GM04504 (cell line): ENCODE results near the gene AGBL4.
"Not testable (repeated sequence)": the region's sequence is repeated elsewhere in the genome, so short reads cannot be mapped to it uniquely, and the experiment has no call there.

Source experiments
- DNase-seq: peaks from one replicate; pipeline ENCODE4 v3.0.0-alpha.2; 2012; ENCODE audit warnings: low read depth

Gene AGBL4

DNA sequence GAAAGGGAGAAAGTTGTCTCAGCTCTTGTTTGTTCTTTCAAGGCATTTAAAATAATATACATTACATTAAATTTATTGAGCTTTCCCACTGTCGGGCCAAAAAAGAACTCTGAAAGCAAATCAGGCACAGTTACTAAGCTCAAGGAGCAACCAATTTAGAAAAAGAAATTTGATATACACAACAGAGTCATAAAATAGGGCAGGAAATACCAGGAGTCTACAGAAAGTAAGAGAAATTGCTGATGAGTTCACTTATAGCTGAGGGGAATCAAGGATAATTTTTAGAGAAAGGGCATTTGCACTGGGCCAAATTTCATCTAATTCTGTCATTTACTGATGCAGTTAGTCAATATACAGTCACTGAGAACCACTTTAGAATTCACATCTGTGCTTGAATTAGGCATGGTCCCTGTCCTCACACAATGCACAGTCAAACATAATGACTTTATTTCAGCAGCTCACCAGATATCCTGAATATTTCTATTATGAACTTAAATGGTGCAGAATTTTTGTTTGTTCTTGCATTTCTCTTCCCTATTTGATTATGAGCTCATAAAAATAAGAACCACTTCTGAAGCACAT, 997.4 kb downstream of the AGBL4 start:
- peak; percentile 3 for DNase-seq

DNA sequence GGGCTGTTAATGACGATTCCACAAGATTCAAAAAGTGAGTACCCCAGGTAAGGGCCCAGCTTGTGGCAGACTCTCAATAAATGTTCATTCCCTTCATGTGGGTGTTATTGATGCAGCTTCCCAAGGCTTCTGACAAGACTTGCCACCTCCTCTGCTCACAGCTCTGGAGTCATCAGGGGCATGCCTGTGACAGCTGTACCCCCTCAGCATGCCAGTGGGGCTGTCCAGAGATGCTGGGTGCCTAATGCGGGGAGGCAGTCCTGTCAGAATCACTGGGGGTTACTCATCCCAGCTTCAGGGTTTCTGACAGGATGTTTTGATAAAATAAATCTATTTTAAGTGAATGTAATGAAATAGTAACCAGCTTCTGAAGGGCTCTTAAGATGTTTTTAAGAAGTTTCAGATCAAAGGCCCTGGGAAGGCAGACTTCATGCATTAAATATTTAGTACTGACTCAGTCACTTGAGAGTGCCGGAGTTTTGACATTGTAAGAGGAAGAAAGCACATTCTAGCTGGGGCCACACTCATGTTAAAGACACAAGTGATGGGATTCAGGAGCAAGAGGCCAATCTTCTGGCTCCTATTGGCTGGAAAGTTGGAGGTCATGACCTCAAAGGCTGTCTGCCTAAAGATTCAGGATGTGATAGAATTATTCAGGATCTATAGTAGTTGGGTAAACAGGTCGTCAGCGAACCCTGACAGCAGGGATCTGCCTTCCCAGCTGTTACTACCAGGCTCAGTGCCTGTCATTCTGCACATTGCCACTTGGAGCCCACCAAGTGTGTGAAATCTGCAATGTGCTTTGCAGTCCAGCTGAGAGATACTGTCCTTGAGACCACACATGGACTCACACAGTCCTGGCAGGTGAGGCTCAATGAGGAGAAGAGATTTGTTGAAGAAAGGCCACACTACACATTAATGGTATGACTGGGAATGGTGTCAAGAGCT, 1007.5 kb downstream of the AGBL4 start:
- DNase-seq, result peak; percentile 12

GRCh38 chr1:49013079-49013478, 1010.7 kb downstream of the AGBL4 start:
- no peak for DNase-seq

GRCh38 chr1:49002981-49003380, 1020.8 kb downstream of the AGBL4 start:
- not testable (repeated sequence) for DNase-seq

- DNase-seq, result no peak
Observed at GRCh38 chr1:48999321-48999720, 1024.4 kb downstream of the AGBL4 start.

- no peak for DNase-seq
Observed at GRCh38 chr1:48996311-48996710, 1027.4 kb downstream of the AGBL4 start.

GRCh38 chr1:48988633-48989197, 1035.0 kb downstream of the AGBL4 start:
- DNase-seq, result no peak

GRCh38 chr1:48979940-48980339, 1043.8 kb downstream of the AGBL4 start:
- DNase-seq, result no peak

- DNase-seq, result no peak
Observed at GRCh38 chr1:48978413-48978812, 1045.3 kb downstream of the AGBL4 start.

- DNase-seq, result no peak
Observed at GRCh38 chr1:48977273-48977672, 1046.5 kb downstream of the AGBL4 start.

- no peak for DNase-seq
Observed at GRCh38 chr1:48969971-48970370, 1053.8 kb downstream of the AGBL4 start.

DNA sequence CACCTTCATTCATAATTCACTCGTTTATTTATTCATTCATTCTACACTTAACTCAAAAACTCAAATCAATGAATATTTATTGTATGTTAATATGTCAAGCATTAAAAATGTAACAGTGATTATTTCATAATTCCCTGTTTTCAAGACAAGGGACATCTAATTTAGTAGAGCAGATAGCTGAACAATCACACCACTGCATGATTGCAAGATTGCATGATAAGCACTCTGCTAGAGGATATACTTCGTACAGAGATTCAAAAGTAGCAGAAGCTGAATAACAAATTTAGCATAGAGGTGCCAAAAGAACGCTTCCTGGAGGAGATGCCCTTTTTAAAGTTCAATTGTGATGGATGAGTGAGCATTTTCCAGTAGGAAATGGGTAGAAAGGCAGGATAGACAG, 1056.4 kb downstream of the AGBL4 start:
- DNase-seq, result no peak

GRCh38 chr1:48966583-48966982, 1057.2 kb downstream of the AGBL4 start:
- peak; percentile 52 for DNase-seq

- DNase-seq, result no peak
Observed at GRCh38 chr1:48960320-48960719, 1063.4 kb downstream of the AGBL4 start.

GRCh38 chr1:48955774-48956173, 1068.0 kb downstream of the AGBL4 start:
- DNase-seq, result no peak

DNA sequence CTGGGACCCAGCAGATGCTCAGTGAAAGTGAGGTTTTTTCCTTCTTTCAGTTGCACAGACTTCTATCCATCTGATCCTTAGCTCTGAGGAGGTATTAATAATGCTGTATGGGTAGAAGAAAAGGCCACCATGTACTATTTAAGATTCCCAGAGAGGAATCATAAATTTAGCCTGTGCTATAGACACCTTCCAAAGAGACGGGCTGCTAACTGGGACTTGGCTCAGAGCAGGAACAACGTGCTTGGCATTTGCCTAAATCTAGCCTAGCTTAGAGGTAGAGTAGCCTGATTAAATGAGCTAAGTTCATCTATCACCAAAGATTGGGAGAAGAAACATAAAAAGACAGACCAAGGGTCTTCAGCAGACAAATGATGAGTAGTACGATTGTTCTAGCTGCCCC, 1070.1 kb downstream of the AGBL4 start:
- DNase-seq, result no peak

DNA sequence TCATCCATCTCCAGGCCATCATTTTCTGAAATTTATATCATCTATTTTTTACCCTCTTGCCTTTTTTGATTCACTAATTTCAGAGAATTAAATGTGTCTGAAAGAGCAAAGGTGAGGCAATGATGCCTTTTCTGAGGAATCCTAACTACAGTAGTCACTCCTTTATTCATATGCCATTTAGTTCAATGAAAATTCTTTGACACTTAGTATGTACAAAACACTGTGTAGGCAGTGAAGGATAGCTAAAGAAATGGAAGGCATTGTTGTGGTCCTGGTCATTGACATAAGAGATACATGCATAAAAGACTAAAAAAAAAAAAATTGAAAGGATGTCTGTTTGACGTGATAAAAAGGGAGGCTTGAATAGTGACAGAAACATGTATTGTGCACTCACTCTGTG, 1075.2 kb downstream of the AGBL4 start:
- no peak for DNase-seq

DNA sequence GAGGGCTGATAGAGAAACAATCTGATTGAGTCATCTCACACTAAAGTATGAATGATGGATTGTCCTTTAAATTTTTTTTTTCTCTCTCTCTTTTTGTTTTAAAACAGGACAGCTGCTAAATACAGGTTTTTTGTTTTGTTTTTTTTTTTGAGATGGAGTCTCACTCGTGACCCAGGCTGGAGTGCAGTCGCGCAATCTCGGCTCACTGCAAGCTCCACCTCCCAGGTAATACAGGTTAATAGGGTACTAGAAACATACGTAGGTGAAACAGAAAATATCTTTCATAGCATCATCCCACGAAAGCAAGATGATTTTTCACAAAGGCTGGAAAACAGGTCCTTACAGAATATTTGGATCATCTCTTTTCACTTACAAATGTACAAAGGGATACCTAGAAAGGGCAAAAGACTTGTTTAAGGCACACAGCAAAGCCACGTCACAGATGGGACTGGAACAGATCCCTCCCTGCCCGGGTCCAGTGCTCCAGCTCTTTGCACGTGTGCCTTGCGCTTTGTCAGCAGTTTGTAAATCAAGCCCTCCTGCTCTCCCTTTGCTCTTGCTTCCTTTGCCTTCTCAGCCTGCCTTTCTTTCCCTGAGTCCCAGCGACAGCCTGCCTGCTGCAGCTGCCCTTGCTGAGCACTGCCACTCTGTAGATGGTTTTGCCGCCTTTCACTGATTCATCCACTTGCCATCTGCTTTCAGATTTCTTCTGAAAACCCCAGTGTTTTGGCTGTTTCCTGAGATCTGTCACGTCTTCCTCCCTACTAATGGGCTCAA, 1075.8 kb downstream of the AGBL4 start:
- DNase-seq, result no peak

DNA sequence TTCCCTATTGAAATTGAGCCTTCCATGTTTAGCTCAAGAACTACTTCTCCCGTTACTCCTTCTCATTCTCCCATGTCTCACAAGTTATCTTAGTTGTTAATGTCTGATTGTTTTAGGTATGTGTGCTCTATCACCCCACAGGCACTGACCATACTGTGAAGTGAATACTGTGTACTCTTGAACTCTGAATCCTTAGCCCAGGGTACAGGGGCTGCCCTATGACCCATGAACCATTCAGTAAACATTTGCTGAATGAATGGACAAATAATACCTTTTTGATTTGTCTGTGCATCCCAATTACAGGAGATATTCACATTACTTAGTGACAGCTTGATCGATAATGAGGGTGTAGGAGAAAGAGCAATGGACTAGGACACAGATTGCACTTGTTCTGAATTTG, 1077.7 kb downstream of the AGBL4 start:
- no peak for DNase-seq

DNA sequence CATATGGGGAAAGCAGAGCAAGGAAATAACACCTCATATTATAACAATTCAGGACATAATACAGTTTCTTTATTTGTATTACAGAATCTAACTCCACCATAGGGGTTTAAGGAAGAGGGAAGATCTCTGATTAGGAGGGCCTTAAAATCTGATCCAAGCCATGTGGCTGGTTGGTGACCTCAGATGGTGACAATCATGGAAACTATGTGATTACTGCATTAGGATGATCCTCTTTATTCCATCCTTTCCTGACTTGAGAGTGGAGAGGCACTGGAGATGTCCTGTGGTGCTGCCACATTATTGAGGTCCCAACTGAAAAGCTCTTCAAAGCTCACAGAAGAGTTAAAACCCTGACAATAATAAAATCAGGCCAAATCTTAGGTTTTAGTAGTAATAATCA, 1078.9 kb downstream of the AGBL4 start:
- DNase-seq, result no peak

DNA sequence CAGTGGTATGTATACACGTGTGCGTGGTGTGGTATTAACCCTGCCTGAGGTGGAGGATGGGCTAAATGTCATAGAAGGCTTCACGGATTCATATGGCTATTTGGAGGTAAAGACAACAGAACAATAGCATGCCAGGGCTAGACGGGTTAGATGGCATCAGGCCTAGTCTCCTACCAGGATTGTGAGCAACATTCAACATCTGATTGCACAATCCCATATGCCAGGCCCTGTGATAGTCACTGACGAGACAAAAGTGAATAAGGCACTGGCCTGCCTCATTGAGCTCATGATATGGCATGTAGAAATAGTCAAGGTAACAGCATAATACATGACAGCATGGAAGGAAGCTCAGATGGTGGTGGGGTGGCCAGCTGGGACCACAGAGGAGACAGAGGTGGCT, 1079.9 kb downstream of the AGBL4 start:
- no peak for DNase-seq

GRCh38 chr1:48943393-48943792, 1080.4 kb downstream of the AGBL4 start:
- DNase-seq, result peak; percentile 66
